Frontal cortex (tissue), 4 donors: Measurements from ENCODE around the gene ZNF470. TPM values are rescaled to one million over a fixed set of nuclear protein-coding genes. Genes with fewer than 3 reads are reported as not detected.

Experiments
- DNase-seq, 2 donors: peaks; one replicate each; pipeline ENCODE4 v3.0.0; 2012; ENCODE audit warnings: low spot score in 2 of 2
- FAIRE-seq: peaks from 2 replicates; lab custom pipeline; 2012; peaks lifted over from hg19 to GRCh38; lab: Jason Lieb, UNC
- total RNA-seq: library from RNA; depleted of rRNA; stranded (reverse); fragments of >200 nt; gene quantifications from one replicate; pipeline ENCODE4 v1.2.3, GENCODE V29; 2014
- donor health status: control.
- donor health status: control.
- donor health status: control.

Gene ZNF470
- total RNA-seq, 1 donor from 2014 or later, result 15.1 TPM

DNA sequence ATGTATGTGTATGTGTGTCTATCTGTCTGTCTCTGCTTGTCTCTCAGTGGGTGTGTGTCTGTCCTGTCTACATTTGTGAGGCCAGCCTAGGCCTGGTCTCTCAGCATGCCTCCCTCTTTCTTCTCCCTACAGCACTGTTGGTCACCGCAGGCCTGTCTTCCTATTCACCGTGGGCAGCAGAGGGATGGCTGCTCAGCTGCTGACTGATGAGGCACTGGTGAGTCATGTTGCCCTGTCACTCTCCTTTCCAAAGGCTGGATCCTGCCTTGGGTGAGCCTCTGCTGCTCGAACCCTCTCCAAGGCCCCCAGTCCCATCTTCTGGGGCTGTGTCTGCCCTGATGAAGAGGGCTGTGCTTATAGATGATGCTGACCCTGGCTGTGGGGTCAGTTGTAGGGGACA, 34.1 kb downstream of the ZNF470 start:
- DNase-seq, result no peak
- no peak for FAIRE-seq

DNA sequence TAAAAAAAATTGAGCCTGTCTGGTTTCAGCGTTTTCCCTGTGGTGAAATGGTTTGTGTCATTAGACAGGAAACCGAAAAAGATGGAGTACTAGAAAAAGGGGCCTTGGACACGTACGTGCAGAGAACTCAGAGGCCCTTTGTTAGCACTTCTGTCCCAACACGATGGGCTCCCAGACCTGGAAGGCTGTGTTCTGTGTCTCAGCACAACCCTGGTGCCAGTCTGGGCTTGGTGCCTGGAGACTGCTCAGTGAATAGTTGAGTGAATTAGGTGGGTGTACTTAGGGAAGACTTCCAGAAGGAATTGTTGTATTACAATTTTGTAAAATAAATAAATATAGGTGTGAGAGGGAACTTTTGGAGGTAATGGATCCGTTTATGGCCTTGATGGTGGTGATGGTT, 36.6 kb downstream of the ZNF470 start:
- DNase-seq (no peak), FAIRE-seq (no peak)

DNA sequence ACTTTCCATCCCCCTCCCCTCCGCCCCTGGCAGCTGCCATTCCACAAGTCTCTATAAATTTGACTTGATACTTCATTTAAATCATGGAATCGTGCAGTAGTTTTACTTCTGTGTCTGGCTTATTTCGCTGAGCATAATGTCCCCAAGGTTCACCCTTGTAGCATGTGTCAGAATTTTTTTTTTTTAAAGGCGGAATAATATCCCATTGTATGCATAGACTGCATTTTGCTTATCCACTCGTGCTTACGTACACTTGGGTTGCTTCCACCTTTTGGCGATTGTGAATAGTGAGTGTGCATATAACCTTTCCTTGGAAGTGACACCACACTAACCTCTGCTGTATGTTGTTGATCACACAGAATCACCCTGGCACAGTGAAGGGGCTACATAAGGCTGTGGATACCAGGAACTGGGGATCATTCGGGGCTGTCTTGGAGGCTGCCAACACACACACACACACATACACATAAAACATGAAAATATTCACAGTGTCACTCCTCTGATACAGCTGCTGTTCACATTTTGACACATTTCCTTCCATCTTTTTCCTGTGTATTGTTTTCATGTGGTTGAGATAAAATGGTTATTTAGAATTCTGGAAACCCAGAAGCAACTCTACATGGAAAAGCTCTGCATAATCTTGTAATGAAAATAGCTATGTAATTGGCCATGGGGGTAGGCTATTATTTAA, 41.2 kb downstream of the ZNF470 start:
- DNase-seq, result no peak
- no peak for FAIRE-seq

DNA sequence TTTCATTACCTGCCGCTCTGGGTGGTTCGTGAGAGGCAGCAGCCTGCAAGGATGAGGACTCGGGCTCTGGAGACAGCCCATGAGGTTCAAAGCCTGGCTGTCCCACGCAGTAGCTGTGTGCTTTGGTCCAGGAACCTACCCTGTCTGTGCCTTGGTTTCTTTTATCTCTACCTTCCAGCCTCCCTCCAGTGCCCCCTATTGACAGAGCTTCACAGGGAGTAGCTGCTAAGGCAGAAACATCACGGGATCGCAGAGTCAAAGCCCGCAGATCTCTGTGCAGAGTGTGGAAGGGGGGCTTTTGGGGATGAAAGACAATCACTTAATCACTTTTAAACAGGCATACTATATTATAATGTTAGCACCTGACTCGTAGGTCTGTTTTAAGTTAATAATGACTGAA, 44.0 kb downstream of the ZNF470 start:
- no peak for FAIRE-seq

DNA sequence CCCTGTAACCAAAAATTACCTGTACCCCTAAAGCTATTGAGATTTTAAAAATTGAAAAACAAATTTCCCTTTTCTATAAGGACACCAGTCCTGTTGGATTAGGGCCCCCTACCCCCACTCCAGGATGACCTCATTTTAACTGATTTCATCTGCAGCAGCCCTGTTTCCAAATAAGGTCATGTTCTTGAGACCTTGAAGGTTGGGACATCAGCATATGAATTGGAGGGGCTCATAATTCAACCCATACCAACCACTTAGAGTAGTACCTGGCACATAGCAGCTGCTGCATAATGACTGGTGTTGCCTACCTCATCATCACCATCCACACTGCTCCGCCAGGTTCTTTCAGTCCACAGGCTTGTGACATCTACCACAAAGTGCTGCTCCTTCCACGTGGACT, 45.5 kb downstream of the ZNF470 start:
- FAIRE-seq (no peak), DNase-seq (no peak)

More for the DNA sequence above, 44.0 kb downstream of the ZNF470 start:
- DNase-seq, result no peak

DNA sequence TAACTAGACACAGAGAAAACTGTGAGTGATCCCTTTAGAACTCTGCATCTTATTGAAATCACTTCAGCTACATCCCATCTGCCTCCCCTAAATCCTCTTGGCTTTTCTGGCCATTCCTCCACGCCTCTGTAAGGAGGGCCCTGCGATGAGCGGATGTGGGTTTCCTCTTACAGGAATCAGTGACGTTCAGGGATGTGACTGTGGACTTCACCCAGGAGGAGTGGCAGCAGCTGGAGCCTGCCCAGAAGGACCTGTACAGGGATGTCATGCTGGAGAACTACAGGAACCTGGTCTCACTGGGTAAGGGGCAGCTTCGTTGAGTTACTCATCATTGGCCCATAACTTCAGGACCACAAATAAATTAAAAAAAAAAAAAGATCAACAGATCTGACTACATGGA, 46.4 kb downstream of the ZNF470 start:
- no peak for FAIRE-seq
- no peak for DNase-seq

DNA sequence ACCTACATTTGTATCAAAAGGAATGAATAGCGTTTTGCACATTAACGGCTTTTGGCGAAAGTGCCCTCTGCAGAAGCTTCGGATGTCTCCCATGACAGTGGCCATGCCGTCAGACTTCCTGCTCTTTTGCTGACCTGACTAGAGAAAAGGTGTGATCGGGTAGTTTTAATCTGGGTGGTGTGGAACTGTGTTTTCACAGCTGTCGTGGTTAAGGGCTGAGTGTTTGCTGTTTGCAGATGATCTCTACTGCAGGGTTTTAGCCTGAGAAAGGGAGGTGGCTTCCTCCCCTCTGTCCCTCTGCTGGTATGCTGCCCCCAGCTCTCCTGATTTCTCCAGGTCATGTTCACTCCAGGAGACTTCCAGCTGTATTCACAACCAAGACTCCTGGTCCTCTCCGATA, 50.3 kb downstream of the ZNF470 start:
- FAIRE-seq (no peak), DNase-seq (no peak)

DNA sequence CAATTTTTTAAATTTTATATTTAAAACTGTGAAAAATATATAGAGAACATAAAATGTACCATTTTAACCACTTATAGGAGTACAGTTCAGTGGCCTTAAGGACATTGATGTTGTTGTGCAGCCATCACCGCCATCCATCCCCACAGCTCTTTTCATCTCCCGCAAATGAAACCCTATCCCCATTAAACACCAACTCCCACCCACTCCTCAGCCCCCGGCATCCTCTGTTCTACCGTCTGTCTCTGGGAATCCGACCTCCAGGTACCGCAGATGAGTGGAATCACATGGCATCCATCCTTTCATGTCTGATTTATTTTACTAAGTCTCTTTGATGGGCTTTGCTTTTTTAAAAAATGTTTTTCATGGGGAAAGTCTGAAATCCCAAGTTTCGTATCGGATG, 51.9 kb downstream of the ZNF470 start:
- DNase-seq, result no peak
- FAIRE-seq, result no peak

DNA sequence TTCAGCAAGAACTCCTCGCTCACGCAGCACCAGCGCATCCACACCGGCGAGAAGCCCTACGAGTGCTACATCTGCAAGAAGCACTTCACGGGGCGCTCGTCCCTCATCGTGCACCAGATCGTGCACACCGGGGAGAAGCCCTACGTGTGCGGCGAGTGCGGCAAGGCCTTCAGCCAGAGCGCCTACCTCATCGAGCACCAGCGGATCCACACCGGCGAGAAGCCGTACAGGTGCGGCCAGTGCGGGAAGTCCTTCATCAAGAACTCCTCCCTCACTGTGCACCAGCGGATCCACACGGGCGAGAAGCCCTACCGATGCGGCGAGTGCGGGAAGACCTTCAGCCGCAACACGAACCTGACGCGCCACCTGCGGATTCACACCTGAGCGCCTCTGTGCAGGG, 55.1 kb downstream of the ZNF470 start:
- FAIRE-seq, result no peak

DNA sequence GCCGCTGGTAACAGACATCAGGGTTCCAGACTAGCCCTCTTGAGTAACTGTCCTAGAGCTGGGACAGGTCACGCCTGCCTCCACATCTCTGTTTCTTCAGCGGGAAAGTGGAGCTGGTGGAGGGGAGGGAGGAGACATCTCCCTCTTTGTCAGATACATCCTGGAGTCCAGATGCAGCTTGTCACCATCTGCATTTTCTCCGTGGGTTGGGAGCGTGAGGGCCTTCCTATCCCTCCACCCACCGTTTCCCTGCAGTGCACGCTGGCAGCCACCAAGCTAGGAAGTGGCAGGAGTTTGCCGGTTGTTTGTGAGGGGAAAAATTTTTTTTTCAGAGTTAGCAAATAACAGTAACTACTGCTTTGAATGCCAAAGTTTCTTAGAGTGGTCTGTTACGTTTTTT, 55.7 kb downstream of the ZNF470 start:
- FAIRE-seq (no peak), DNase-seq (no peak)

More for the DNA sequence above, 55.1 kb downstream of the ZNF470 start:
- no peak for DNase-seq

DNA sequence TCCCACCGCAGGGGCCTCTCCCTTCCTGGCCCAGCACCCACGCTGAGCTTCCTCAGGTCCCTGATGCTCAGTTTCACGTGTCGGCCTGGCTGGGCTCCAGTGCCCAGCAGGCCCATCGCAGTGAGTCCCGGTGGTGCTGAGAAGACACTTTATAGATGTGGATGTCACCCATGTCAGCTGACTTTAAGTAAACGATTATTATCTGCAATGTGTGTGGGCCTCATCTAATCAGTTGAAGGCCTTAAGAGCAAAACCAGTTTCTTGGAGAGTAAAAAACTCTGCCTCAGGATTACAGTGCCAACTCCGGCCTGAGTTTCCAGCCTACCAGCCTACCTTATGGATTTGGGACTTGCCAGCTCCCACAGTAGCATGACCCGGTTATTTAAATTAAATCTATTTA, 58.4 kb downstream of the ZNF470 start:
- DNase-seq (no peak), FAIRE-seq (no peak)

DNA sequence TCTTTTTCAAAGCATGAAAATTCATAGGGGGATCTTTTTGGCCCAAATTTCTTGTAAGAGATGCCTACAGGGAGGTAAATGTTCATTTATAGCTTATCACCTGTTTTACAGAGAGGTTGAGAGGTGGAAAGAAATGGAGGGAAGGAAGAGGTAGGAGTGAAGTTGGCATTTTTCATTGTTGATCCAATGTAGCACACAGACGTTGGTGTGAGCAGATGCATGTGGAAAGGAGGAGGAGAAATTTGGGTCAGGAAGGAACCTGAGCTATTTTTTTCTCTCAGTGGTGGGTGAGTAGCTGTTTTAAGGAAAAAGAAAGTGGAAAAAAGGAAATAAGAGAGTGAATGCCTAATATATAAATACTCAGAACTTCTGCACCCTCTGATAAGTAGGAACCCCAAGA, 65.8 kb downstream of the ZNF470 start:
- DNase-seq, result no peak
- FAIRE-seq, result no peak

DNA sequence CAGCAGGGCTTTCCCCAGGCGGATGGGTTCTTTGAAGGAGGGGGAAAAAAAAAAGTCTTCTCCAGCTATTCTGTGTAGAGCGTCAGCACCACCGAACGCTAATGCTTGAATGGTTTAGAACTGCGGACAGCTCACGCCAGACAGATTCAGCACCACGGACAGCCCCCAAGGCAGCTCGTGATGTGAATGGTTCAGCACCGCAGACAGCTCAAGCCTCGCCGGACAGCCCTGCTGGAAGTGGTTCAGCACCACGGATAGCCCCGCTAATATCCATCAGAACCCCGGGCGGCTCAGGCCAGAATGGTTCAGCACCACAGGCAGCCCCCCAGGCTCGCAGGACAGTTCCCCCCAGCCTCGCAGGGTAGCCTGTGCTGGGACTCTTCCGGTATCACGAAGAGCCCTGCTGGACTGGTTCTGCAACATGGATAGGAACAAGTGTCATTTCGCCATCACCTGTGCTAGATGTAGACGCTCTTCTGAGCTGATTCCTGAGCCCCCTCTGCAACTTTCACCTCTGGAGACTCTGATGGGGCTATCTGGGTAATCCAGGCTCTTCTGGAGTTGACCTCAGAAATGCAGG, 70.8 kb downstream of the ZNF470 start:
- FAIRE-seq (no peak), DNase-seq (peak; percentile 72)

Other genes with a start within 250 kb of the ZNF470 start
- gene ZNF582, start 173.9 kb upstream of the ZNF470 start, total RNA-seq, result 4.5 TPM
- gene ZNF583, start 163.1 kb upstream of the ZNF470 start, total RNA-seq, result 55.4 TPM
- 28.5 TPM for gene ZNF667, start 90.1 kb upstream of the ZNF470 start, total RNA-seq
- gene ZNF471, start 59.6 kb upstream of the ZNF470 start, total RNA-seq, result 12.6 TPM
- 35.5 TPM for gene ZFP28, start 28.5 kb upstream of the ZNF470 start, total RNA-seq
- gene ZNF71, start 27.8 kb downstream of the ZNF470 start, total RNA-seq, result 14.7 TPM
- 26.5 TPM for gene SMIM17, start 75.7 kb downstream of the ZNF470 start, total RNA-seq
- 13.0 TPM for gene ZNF835, start 104.3 kb downstream of the ZNF470 start, total RNA-seq